Measurements from ENCODE around the gene HECW1.

GRCh38 chr7:43325595-43325994, 213.1 kb downstream of the HECW1 start:
- no peak for TF ChIP-seq YY1 (IDR thresholded peaks at IDR 0.05)
- no peak for TF ChIP-seq CTCF (IDR thresholded peaks at IDR 0.05; ENCODE audit: low read depth, low read length, missing input control)
- no peak for TF ChIP-seq GABPA (IDR thresholded peaks at IDR 0.05 in 1 of 2, conservative IDR thresholded peaks at IDR 0.05 in 1 of 2)
- TF ChIP-seq RAD21 (IDR thresholded peaks at IDR 0.05): no peak
- TF ChIP-seq SP1 (IDR thresholded peaks at IDR 0.05): no peak
- no peak for TF ChIP-seq REST (IDR thresholded peaks at IDR 0.05)
- TF ChIP-seq HNF4A (conservative IDR thresholded peaks at IDR 0.05): no peak
- no peak for TF ChIP-seq TAF1 (conservative IDR thresholded peaks at IDR 0.05)
- TF ChIP-seq MAX (IDR thresholded peaks at IDR 0.05): no peak
- TF ChIP-seq ZBTB33 (IDR thresholded peaks at IDR 0.05): no peak
- TF ChIP-seq ATF3 (IDR thresholded peaks at IDR 0.05): no peak
- TF ChIP-seq RXRA (IDR thresholded peaks at IDR 0.05): no peak
- TF ChIP-seq JUND (IDR thresholded peaks at IDR 0.05): no peak
